ENCODE results near the gene CCNB2.
"Not testable (repeated sequence)": the region's sequence is repeated elsewhere in the genome, so short reads cannot be mapped to it uniquely, and the experiment has no call there.

The CCNB2 gene

GRCh38 chr15:59137566-59137965, 32.6 kb downstream of the CCNB2 start:
- DNase-seq (ENCODE audit: low spot score) = no peak

DNA sequence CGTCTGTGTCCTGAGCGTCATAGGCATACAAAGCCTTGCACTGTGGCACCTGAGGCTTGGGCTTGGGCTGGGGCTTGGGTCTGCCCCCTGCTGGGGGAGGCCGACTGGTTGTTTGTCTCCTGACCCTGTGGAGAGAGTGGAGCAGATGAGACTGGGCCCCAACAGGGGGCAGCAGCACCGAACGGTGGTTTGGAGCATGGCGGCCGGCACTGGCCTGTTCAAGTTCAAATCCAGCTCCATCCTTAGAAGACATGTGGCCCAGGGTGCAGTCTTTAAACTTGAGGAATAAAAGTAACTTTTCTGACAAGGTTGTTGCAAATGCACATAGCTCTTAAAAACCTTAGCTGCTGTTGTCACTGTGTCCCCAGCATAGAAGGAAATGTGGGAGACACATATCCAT, 33.3 kb downstream of the CCNB2 start:
- DNase-seq (ENCODE audit: low spot score) = peak; percentile 57

DNA sequence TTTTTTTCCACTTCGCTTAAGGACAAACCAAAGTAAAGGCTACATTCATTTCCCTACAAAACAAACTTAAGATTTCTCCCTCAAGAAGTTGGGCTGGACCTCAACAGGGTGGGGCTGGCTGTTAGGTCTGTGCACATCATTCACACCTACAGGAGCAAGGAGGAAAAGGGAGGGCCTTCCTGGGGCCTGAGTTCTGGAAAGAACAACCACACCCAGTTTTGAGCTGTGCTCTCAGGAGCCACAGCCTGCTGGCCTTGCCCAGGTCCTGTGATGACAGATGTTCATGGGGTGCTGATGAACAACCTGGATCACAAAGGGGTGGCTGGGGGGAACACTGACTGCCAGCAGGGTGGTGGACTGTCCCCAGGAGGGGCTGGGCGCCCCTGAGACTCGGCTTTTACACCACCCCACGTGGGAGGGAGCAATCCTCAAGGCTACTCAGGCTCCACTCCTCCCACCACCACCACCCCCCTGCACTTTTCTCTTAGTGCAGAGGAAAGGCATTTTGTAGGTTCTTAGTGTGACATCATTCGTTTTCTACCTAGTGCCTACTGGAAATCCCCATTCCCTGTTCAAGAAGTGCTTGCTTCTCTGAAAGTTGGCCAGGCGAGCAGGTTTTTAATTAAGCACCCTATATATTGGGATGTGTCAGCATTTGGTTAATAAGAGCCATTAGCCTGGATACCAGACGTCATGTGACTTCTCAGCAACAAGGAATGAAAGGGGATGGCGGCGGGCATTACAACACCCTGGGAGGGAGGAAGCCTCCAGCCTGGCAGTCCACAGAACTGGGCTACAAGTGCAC, 35.7 kb downstream of the CCNB2 start:
- DNase-seq (ENCODE audit: low spot score) = no peak

GRCh38 chr15:59143281-59143680, 38.3 kb downstream of the CCNB2 start:
- DNase-seq (ENCODE audit: low spot score) = no peak

DNA sequence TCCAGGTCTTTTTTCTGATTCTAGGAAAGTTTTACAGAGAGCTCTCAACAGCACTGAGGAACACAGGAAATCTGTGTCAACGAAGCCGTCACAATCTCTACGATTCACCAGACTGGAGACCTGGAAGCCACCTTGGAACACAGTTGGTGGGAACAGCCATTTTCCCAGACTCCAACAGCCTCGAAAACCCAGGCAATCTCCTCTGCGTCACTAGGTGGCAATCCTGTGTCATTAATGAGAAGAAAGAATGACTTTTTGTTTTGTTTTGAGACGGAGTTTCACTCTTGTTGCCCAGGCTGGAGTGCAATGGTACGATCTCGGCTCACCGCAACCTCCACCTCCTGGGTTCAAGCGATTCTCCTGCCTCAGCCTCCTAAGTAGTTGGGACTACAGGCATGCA, 39.6 kb downstream of the CCNB2 start:
- DNase-seq (ENCODE audit: low spot score) = not testable (repeated sequence)

DNA sequence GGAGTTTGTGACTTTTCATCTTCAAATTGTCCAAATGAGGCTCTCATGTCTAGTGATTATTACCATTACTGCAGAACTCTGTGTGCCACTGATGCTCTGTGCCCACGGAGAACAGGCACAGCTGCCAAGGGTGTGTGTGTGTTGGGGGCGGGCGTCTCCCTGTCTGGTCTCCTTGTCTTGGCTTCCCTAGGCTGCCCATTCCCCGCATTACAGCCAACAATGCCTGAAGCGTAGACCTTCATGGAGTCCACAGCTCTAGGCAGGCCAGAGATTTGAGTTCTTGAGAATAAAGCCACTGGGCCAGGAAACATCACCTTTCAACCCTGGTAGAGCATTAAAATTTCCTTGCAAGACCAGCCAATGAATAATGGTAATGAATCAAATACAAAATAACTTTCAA, 42.7 kb downstream of the CCNB2 start:
- DNase-seq (ENCODE audit: low spot score) = no peak

- peak; percentile 38 for DNase-seq (ENCODE audit: low spot score)
These were observed 43.3 kb downstream of the CCNB2 start for GRCh38 chr15:59148153-59148833.

DNA sequence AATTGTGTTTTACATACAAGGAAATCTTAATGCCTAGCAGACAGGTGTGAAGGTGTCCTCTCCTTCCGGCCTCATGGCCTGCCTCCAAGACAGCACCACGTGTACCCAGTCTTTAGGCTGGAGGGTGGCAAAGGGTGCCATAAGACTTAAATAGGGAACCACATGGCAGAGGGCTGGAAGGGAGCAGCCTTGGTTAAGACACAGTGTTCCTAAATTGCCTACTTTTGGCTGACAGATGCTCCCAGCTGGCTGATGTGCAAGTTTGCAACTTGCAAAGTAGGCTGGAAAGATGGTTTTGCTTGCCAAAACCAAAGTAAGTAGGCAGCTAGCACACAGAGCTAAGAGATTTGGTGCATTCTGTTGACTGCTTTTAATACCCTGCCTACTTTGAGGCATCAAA, 45.2 kb downstream of the CCNB2 start:
- DNase-seq (ENCODE audit: low spot score) = no peak

DNA sequence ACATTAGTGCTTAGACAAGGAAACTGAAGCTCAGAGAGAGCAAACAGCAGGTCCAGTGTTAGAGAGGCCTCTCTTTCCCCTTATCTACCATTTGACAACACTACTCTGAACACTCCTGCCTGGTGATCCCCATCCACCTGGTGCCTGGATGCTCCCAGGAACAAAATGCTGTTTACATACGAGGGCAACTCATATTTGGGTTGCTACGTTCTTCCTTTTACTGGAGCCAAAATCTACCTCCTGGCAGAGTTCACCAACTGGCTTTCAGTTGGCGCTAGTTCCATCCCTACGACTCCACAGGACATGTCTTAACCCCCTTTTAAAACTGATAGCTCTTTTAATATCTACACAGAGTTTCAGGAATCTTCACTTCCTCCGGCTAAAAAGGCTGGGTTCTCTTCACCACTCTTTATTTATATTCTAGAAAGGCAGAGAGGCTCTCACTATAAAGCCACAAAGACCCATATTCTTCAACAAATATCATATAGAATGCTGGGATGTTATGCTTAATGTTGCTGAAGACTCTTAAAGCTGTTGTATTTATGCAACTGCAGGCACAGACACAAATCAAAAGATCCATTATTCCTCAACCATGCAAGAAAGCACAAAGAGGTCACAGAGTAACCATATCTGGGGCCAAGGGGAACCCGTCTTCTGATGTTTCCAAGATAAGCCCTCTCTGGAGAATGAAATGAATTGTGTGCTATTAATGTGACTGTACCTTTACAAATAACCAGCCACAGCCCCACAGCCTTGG, 47.9 kb downstream of the CCNB2 start:
- no peak for DNase-seq (ENCODE audit: low spot score)

GRCh38 chr15:59153466-59153865, 48.5 kb downstream of the CCNB2 start:
- no peak for DNase-seq (ENCODE audit: low spot score)

DNA sequence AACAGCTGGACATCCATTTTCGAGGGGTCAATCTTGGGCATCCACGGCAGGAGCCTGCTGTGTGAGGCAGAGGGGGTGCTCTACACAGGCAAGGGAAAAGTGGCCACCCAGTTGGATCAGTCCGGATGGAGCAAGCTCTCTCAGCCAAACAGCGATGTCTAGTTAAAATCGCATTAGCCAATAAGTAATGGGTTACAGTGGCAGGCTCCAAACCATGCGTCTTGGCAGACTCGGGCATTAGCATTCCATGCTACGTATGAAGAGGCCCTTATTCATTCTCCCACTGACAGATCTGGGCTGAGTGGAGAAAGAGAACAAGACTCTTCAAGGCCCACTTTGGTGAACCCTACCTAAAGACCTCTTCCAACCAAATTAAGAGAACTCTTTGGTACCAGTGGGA, 49.3 kb downstream of the CCNB2 start:
- no peak for DNase-seq (ENCODE audit: low spot score)

DNA sequence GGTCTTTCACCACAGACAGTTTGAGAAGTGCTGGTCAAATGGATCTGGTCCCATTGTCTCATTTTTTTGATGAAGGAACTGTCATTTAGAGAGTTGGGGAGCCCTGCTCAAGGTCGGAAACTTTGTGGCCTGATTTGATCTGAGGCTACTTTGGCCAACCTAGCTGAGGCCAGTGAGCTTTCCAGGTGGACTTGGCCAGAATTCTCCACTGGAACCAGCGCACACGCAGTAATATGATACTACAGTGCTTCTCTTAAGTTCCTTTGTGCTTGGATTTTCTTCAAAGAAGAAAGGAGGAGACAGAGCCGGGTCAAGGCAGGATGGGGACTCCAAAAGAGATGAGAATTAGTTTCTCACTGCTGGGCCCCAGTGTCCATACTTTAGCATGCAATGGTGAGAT, 50.5 kb downstream of the CCNB2 start:
- no peak for DNase-seq (ENCODE audit: low spot score)

DNA sequence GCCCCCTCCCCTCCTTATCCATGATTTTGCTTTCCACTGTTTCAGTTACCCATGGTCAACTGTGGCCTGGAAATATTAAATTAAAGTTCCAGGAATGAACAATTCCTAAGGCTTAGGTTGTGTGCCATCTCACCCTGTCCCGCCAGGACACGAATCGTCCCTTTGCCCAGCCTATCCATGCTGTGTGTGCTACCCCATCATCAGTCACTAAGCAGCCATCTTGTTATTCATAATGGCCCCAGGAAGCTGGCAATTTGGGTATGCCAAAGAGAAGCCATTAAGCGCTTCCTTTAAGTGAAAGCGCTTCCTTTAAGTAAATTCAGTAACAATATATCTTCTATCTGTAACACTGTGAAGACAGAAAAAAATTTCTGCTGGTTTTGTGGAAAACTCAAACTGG, 52.5 kb downstream of the CCNB2 start:
- DNase-seq (ENCODE audit: low spot score) = no peak

GRCh38 chr15:59157840-59158700, 53.1 kb downstream of the CCNB2 start:
- DNase-seq (ENCODE audit: low spot score) = no peak

- no peak for DNase-seq (ENCODE audit: low spot score)
These were observed 53.7 kb downstream of the CCNB2 start for GRCh38 chr15:59158701-59159034.

DNA sequence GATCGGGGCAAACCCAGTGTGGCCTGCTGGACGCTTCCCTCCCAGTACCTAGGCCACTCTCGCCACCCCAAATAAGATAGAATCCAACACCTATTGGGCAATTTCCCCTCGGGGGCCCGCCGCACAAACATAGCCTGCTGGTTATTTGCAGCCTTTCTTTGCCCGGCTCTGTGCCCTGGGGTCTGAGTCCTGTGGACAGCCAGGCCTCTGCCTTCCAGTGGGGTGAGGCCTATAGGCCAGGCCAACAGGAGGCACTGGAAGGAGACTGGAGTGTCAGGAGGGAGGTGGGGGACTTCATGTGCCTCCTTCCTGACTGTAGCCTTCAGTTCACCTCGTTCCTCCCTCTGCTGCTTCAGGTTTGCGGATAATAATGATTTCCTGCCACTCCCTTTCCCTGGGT, 54.3 kb downstream of the CCNB2 start:
- DNase-seq (ENCODE audit: low spot score) = no peak

GRCh38 chr15:59160880-59161593, 56.1 kb downstream of the CCNB2 start:
- no peak for DNase-seq (ENCODE audit: low spot score)

- DNase-seq (ENCODE audit: low spot score) = not testable (repeated sequence)
These were observed 57.1 kb downstream of the CCNB2 start for GRCh38 chr15:59162080-59162479.

DNA sequence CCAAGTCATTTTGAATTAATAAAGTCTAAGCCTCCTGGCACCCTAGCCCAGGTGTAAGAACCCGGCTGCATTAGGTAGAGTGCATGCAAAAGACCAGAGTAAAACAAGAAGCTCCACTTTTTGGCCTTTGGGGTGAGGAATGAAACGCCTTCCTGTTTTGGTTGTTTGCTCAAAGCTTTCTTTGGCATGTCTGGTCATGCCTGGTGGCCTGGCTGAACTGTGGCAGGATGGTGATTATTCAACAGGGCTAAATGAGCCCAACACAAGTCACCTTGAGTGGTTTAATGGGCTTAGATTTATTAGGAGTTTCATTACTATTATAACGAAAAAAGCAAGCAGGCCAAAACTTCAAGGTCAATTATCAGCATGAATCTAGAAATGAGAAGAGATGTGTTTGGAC, 60.8 kb downstream of the CCNB2 start:
- DNase-seq (ENCODE audit: low spot score) = no peak

- DNase-seq (ENCODE audit: low spot score) = no peak
These were observed 61.2 kb downstream of the CCNB2 start for GRCh38 chr15:59166166-59166565.

DNA sequence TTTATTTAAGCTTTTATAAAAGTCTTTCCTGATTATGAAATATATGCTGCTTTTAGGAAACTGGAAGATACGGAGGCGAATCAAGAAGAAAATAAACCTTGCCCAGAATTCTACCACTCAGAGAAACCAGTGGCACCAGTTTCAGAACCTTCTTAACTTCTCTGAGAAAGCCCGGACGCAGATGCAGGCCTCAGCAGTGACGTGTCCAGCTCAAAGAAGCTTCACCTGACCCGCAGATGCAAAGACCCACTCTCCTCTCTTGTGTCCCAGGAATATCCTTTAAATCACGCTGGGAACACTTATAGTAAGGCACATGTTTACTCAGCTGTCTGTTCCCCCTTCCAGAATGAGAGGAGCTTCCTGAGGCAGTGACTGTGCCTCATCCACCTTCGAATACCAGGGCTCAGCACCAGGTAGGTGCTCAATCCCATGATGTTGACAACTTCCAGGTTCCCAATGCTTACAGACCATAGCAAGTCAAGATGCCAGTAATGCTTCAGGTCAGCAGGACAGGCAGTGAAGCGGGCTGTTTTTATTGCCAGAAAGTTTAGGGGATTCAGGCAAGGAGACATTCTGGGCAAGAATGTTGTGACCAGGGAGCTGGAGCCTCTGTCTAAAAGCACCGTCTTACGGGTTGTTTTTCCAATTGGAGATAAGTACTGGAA, 61.8 kb downstream of the CCNB2 start:
- no peak for DNase-seq (ENCODE audit: low spot score)

All from hepatic stellate cell (primary cell).